IPS-18c (cell line): ENCODE data around the gene CACNG8.
A peak's percentile ranks its signal among the peaks of the same experiment; 100 is the strongest.
"Not testable (repeated sequence)": the region's sequence is repeated elsewhere in the genome, so short reads cannot be mapped to it uniquely, and the experiment has no call there.

ENCODE experiments used
- H3K4me3 ChIP-seq: 2 replicates; pipeline ENCODE4 v1.7.0; 2013; ENCODE audit warnings: low read depth, mild to moderate bottlenecking, low read length, moderate library complexity; ENCODE audit not compliant: insufficient read depth
- H3K9me3 ChIP-seq: one replicate; pipeline ENCODE4 v1.6.1; 2013; ENCODE audit warnings: mild to moderate bottlenecking, low read length, moderate library complexity; ENCODE audit not compliant: control insufficient read depth, insufficient read depth

The CACNG8 gene

DNA sequence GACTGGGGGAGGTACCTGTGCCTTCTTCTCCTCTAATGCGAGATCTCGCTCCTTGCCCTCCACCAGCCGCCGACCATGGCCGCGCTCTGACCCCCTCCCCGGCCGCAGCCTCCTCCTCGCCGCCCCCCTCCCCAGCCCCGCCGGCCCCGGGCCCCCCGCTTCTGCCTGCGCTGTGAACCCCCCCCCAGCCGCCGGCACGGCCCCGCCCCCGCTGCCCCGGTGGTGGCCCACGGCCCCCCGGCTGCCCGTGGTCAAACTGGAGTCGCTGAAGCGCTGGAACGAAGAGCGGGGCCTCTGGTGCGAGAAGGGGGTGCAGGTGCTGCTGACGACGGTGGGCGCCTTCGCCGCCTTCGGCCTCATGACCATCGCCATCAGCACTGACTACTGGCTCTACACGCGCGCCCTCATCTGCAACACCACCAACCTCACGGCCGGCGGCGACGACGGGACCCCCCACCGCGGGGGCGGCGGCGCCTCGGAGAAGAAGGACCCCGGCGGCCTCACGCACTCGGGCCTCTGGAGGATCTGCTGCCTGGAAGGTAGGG, at the start of gene CACNG8:
Gene CACNG8 (plus strand): TSS at position 51 of the 545 bp plus-strand sequence.
- no peaks in the 10 kb centered on the region for H3K9me3 ChIP-seq
- peak within 1 kb of the TSS; percentile 50 for H3K4me3 ChIP-seq

DNA sequence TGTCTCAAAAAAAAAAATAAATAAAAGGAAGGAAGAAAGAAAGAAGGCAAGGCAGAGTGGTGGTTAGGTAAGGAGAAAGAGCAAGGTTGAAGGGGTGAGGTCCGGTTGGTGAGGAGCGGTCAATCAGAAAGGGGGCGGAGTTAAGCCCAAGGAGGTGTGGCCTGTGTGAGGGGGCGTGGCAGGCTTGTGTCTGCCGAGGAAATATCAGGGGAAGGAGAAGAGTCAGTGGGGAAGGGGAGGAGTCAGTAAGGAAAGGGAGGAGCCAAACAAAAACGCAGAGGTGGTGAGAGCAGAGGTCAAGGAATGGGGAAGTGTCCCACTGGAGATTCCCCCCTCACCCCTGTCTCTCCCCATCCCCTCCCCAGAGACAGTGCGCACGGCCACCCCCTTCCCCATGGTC, 47.7 kb upstream of the CACNG8 start:
- Histone ChIP-seq H3K9me3 (no peaks in the 10 kb centered on the region), H3K4me3 (no peak overlapping the region)

- no peak overlapping the region for H3K4me3 ChIP-seq
- no peaks in the 10 kb centered on the region for H3K9me3 ChIP-seq
These were observed 46.7 kb upstream of the CACNG8 start for GRCh38 chr19:53916004-53916403.

GRCh38 chr19:53917356-53917755, 45.4 kb upstream of the CACNG8 start:
- Histone ChIP-seq H3K4me3 (no peak overlapping the region), H3K9me3 (no peaks in the 10 kb centered on the region)

GRCh38 chr19:53927739-53928138, 35.0 kb upstream of the CACNG8 start:
- H3K9me3 ChIP-seq: no peaks in the 10 kb centered on the region
- no peak overlapping the region for H3K4me3 ChIP-seq

DNA sequence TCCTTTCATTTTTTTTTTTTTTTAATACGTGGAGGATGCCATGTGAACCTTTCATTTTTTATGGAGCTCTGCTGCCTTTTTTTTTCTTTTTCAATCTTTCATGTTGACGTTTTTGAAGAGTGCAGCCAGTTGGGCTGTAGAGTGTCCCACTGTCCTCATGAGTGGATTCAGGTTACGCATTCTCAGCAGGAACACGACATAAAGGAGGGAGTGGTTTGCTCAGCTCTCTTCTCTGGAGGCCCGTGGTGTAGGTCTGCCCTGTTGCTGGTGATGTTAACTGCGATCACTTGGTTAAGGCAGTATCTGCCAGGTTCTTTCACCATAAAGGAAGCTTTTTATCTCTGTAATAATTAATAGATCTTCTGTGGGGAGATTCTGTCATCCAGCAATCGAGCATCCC, 26.7 kb upstream of the CACNG8 start:
- no peak overlapping the region for H3K4me3 ChIP-seq
- H3K9me3 ChIP-seq: no peaks in the 10 kb centered on the region

- peak overlapping the region; percentile 84 for H3K4me3 ChIP-seq
- no peaks in the 10 kb centered on the region for H3K9me3 ChIP-seq
These were observed 20.5 kb upstream of the CACNG8 start for GRCh38 chr19:53942001-53942786.

GRCh38 chr19:53944416-53944815, 18.3 kb upstream of the CACNG8 start:
- no peaks in the 10 kb centered on the region for H3K9me3 ChIP-seq
- no peak overlapping the region; the same call in 1 of the 2 replicates for H3K4me3 ChIP-seq

GRCh38 chr19:53944933-53945332, 17.8 kb upstream of the CACNG8 start:
- Histone ChIP-seq H3K9me3 (no peaks in the 10 kb centered on the region), H3K4me3 (no peak overlapping the region; the same call in 1 of the 2 replicates)

- Histone ChIP-seq H3K4me3 (peak overlapping the region; percentile 46), H3K9me3 (no peaks in the 10 kb centered on the region)
These were observed 17.3 kb upstream of the CACNG8 start for GRCh38 chr19:53945441-53945840.

GRCh38 chr19:53945998-53946397, 16.7 kb upstream of the CACNG8 start:
- H3K9me3 ChIP-seq: no peaks in the 10 kb centered on the region
- H3K4me3 ChIP-seq: no peak overlapping the region

GRCh38 chr19:53947624-53948023, 15.1 kb upstream of the CACNG8 start:
- Histone ChIP-seq H3K4me3 (no peak overlapping the region), H3K9me3 (no peaks in the 10 kb centered on the region)

DNA sequence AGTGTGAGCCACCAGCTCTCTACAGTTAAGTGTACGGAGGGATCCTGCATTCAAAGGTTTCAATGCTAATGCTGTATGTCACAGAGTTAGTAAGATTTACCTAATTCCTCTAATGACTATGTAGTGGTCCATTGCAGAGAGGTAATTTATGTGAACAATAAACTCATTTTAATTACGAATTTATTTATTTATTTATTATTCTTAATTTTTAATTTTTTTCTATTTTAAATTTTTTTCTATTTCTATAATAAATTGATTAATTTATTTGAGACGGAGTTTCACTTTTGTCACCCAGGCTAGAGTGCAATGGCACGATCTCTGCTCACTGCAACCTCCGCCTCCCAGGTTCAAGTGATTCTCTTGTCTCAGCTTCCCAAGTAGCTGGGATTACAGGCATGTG, 14.1 kb upstream of the CACNG8 start:
- not testable (repeated sequence) for H3K4me3 ChIP-seq, H3K9me3 ChIP-seq

DNA sequence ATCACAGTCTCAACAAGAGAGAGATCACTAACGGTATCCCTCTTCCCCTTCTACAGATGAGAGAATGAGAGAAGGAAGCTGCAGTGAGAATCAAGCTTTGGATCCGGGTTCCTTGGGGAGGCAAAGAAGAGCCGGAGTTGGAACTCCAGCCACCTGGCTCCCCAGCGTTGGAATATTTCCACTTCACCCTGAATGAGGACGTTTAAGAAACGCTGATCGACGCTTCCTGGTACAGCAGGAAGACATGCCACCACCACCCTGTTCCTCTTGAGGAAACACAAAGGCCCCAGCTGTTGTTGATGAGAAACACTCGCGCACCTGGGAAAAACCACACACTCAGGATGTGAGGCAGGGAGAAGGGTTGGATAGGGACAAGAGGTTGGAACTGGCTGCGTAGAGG, 11.3 kb upstream of the CACNG8 start:
- Histone ChIP-seq H3K4me3 (no peak overlapping the region), H3K9me3 (no peaks in the 10 kb centered on the region)

DNA sequence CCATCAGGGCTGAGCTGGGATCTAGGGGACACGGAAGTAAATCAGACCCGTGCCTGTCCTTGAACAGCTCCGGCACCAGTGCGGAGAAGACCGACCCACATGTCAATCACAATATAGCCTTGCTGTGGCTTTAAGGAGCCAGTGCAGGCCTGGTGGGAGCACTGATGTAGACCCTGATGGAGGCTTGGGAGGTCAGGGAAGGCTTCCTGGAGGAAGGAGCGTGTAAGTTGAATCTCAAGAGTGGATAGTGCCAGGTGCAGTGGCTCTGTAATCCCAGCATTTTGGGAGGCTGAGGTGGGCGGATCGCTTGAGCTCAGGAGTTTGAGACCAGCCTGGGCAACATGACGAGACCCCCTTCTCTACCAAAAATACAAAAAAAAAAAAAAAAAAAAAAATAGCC, 10.8 kb upstream of the CACNG8 start:
- Histone ChIP-seq H3K4me3 (no peak overlapping the region), H3K9me3 (no peaks in the 10 kb centered on the region)

DNA sequence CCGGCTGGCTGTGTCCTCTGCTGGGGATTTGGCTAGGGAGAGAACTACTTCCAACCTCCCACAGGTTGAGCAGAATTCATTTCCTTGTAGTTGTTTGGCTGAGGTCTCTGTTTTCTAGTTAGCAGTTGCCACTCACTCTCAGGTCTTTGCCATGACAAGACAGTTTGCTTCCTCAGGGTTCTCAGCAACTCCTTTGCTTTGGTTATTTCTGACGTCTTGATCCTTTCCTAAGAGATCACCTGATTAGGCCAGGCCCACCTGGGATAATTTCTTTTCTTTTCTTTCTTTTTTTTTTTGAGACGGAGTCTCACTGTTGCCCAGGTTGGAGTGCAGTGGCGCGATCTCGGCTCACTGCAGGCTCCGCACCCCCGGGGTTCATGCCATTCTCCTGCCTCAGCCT, 9.4 kb upstream of the CACNG8 start:
- H3K4me3 ChIP-seq: no peak overlapping the region
- H3K9me3 ChIP-seq: no peaks in the 10 kb centered on the region

DNA sequence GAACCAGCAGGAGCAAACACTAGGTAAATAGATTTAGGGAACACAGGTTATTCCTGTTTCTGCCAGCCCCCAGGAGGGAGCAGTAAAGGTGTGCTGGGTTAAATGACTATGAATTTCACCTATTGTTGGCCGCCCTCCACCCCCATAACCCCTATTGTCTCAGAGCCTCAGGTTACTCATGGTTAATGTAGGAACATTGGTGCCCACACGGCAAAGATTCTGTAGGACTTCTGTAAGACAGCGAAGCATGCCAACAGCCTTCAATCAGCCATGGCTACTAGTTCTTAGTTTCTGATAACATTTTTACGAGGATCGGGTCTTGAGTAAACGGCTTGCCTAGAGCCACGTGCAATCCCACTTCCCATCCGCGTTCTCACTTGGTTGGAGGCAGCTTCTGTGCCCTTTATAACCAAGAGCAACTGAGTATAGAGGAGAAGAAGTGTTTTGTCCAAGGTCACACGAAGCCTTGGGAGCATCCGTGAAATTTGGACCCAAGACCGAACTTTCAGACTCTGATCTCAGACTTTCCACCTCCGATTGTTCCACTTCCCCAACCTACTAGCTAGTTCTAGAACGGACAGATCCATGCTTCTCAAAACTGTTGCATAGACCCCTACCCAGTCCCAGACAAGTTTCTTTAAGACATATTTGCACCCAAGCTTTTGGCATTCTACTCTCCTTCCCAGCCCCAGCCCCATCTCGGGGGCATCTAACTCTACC, 5.1 kb upstream of the CACNG8 start:
- Histone ChIP-seq H3K9me3 (no peaks in the 10 kb centered on the region), H3K4me3 (peak overlapping the region; percentile 42)

- H3K9me3 ChIP-seq: no peaks in the 10 kb centered on the region
- H3K4me3 ChIP-seq: peak overlapping the region; percentile 42
These were observed 4.6 kb upstream of the CACNG8 start for GRCh38 chr19:53958168-53958571.
